Retina (tissue), 1 donor: Measurements from ENCODE around the gene CEPT1.
"Not testable (repeated sequence)": the region's sequence is repeated elsewhere in the genome, so short reads cannot be mapped to it uniquely, and the experiment has no call there.

Experiments
- DNase-seq: peaks from one replicate; pipeline ENCODE4 v3.0.0-alpha.2; 2016

The CEPT1 gene

DNA sequence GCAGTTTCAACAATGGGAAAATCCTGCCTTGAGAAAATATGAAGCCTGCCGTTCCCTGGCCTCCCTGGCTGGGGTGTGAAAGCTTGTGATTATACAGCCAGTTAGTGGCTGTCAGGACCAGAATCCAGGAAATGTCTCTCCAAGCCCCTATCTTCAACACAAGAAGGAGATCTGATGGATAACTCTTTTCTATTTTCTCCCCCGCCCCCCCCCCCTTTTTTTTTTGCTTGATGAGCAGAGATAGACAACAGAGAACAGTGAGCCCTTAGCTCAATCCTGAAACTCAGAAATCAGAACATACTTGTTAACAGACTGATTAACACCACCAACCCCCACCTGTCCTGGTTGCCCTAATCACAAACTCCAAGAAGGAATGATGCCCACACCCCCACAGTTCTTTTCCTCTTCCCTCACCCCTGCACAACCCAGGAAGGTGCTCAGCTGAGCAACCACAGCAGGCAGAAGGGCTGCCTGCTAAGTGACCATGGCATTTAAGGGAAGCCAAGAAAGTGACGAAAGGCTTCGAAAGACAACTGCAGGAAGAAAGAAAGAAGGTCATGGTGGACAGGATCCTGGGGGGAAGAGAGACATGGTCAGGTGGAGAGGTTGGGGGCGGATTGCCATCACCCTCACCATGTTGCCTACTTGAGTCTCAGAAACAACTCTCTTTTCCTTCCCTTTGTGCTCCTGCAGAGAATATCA, 72.8 kb downstream of the CEPT1 start:
- no peak for DNase-seq

GRCh38 chr1:111213412-111213811, 73.4 kb downstream of the CEPT1 start:
- no peak for DNase-seq

DNA sequence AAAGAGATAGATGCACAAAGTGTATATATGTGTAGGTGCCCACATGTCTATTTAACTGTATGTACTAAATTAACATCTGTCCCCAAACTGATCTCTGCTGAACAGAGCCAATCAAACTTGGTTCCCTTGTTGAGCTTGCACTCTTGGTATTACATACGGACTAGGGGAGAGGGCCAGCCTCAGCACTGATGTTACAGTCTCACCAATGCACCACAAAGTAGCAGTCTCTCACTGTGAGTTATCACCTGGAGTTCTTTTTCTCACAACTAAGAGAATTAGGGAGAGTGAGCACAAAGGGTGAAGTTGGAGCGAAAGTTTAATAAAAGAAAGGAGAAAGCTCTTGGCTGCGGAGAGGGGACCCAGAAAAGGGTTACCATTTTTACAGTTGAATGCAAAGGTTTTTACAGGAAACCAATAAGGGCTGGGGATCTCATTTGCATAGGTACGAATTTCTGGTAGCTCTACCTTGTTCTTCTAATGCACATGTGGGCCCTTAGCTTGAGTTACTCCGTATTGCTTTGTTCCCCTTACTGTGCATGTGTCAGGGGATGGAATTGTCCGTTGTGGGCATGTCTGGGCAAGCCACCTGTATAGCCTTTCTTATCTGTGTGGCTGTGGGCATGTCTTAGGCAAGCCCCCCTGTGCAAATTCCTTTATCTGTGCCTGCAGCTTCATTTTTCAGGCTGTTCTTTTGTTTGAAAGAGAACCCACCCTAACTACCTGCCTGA, 74.2 kb downstream of the CEPT1 start:
- no peak for DNase-seq

GRCh38 chr1:111214884-111215283, 74.9 kb downstream of the CEPT1 start:
- no peak for DNase-seq

- not testable (repeated sequence) for DNase-seq
Observed at GRCh38 chr1:111215285-111215684, 75.3 kb downstream of the CEPT1 start.

DNA sequence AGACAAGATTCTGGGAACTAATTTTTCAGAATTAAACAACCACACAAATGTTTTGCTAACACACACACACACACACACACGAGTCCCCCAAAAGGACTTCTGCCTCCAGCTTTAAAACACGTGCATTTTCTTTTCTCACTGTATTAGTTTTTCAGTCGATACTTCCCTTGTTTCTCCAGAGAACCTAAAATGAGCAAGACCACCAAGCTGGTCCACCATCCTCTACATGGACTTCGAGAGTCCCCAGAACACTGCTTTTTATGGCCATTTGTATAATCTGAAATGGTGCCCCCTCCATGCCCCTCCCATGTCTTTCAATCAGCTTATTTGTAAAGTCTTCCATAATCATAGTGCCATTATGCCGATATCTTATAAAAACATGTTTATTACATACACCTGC, 76.7 kb downstream of the CEPT1 start:
- no peak for DNase-seq

DNA sequence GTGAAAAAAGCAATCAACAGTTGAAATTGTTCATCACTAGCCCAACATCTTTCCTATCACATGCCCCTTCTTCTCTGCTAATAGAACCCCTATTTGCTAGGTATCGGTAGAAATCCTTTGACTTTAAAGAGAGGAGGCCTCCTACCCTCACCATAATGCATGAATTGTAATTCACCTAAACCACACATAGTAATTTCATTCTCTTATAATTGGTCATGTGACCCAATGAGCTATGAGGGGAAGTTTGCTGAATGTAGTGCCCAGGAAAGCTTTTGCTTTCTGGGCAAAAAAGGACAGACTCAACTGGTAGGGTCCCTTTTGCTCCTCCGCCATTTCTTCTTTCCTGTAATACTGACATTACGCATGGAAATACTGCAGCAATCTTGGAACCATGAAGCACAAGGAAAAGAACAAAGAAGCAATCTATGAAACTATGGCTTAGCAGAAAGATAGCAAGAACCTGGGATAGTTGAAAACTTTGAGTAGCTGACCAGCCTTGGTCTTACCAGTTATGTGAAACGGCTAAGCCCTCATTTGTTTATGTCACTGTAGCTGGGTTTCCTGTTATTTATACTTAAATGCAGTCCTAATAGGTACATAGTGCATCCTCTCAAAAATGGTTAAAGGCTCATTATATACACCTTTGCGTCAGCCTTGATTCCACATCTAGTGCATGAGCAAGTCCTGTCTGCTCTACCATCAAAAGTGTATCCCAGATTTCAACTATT, 77.3 kb downstream of the CEPT1 start:
- no peak for DNase-seq

GRCh38 chr1:111218701-111219556, 78.9 kb downstream of the CEPT1 start:
- no peak for DNase-seq

GRCh38 chr1:111219557-111220286, 79.7 kb downstream of the CEPT1 start:
- no peak for DNase-seq

GRCh38 chr1:111220302-111220890, 80.4 kb downstream of the CEPT1 start:
- DNase-seq: no peak

DNA sequence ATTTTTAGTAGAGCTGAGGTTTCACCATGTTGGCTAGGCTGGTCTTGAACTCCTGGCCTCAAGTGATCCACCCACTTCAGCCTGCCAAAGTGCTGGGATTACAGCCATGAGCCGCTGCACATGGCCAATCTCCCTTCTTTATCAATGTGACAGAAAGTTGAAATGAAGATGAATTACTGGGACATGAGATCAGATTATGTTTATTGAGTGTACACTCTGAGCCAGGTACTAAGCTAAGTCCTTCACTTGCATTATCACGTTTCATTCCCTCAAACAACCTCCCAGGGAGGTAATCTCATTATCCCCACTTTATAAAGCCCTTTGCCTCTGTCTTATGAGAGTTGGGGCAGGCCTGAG, 81.2 kb downstream of the CEPT1 start:
- DNase-seq: no peak

GRCh38 chr1:111221633-111222291, 81.7 kb downstream of the CEPT1 start:
- DNase-seq: no peak

GRCh38 chr1:111222308-111223125, 82.5 kb downstream of the CEPT1 start:
- DNase-seq: no peak

DNA sequence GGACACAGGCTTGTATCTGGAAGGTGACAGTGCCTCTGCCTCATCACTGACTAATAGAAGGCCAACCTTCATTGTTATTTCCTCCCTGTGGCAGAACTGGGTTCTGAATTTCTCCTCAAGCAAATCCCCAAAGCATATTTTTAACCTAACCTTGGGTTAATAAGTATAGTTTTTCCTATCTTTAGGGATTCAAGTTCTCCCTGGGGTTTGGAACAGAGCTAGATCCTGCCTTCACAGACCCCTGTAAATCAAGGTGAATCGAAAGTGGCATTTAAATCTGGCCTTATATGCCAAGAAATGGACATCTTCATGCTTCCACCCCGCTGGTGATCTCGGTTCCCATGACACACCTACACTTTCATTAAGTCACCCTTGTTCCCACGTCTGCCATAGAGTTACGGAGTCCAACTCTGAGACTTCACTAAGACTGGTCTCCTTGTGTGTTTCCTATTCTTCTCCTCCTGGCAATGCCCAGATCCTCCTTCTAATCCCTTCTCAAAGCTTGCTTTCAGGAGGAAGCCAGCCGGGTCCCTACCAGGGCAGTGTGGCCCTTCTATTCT, 83.2 kb downstream of the CEPT1 start:
- DNase-seq: peak; percentile 46

- DNase-seq: no peak
Observed at GRCh38 chr1:111225091-111225490, 85.1 kb downstream of the CEPT1 start.

- no peak for DNase-seq
Observed at GRCh38 chr1:111225717-111226400, 85.8 kb downstream of the CEPT1 start.

- DNase-seq: no peak
Observed at GRCh38 chr1:111227434-111227833, 87.4 kb downstream of the CEPT1 start, which contains the start of gene CHI3L2. Gene CHI3L2 (plus strand): TSS chr1:111227713. CDS start chr1:111227730, 17 bp downstream.

DNA sequence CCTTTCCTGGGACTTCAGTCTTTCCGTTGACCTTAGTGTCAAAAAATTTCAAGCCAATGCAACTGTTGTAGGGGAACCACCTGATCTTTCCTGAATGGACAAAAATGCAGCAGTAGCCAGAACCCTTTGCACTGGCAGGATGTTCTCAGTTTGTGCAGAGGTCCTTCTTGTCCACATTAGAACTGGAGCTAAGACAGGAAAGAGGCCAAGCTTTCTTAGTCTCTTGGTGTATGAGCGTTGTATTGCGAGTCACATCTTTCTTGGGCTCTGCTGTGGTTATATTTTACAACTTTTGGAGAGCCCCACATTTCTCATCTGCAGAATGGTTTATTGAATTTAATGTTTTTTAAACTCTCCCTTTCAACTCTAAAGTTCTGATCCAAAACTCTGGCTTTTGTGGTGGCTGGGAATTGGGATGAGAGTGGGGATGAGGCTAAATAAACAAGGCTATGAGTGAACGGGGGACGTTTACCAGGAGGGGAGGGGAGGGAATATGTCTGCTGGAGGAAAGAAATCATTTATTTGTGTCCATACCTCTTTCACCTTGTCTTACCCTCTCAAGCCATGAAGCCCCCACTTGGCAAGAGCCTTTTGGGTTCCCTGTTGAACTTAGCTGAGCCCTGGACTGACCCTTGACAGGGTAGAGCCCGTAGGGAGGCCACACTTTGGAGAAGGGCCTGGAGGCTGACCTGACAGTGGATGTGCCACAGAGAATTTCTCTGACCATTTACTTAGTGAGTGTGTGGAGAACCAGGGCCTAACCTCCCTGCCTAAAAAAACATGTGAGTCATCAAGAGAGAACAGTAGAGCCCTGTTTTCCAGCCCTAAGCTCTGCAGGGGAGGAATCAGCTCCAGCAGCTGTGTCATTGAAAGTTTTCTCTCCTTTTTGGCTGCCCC, 88.1 kb downstream of the CEPT1 start:
- DNase-seq: no peak
